ENCODE data around the gene PKP2. TPM values are rescaled to one million over a fixed set of nuclear protein-coding genes. Genes with fewer than 3 reads are reported as not detected.

The PKP2 gene
- total RNA-seq, 2 experiments from 2014 or later, result 0.36 TPM; not detected in 1

- no peaks in the 10 kb centered on the region for H3K36me3 Mint-ChIP-seq
- H3K27ac Mint-ChIP-seq, result no peak overlapping the region
- peaks cover 4% of the 10 kb centered on the region for H3K27me3 Mint-ChIP-seq
- H3K9me3 Mint-ChIP-seq, result no peaks in the 10 kb centered on the region
- no peak for ATAC-seq (ENCODE audit: low read depth)
- no peaks in the 10 kb centered on the region for H3K4me1 Mint-ChIP-seq
- no peak for DNase-seq
- no peak overlapping the region for H3K4me3 Mint-ChIP-seq
- POLR2A ChIA-PET, result no interaction called here
These were observed 62.5 kb downstream of the PKP2 start for GRCh38 chr12:32834122-32834521.

GRCh38 chr12:32828552-32828951 lies 68.0 kb downstream of the PKP2 start:
- POLR2A ChIA-PET, result no interaction called here

GRCh38 chr12:32828120-32828519 lies 68.5 kb downstream of the PKP2 start:
- Mint-ChIP-seq H3K27me3 (peaks cover 6% of the 10 kb centered on the region), H3K27ac (no peak overlapping the region), H3K9me3 (no peaks in the 10 kb centered on the region), H3K4me3 (no peak overlapping the region), H3K4me1 (no peaks in the 10 kb centered on the region), H3K36me3 (no peaks in the 10 kb centered on the region)
- DNase-seq (no peak), ATAC-seq (ENCODE audit: low read depth) (no peak)
- POLR2A ChIA-PET, result no interaction called here

More at GRCh38 chr12:32828552-32828951, 68.0 kb downstream of the PKP2 start:
- ATAC-seq (ENCODE audit: low read depth) (no peak), DNase-seq (no peak)
- Mint-ChIP-seq H3K27me3 (peaks cover 6% of the 10 kb centered on the region), H3K36me3 (no peaks in the 10 kb centered on the region), H3K9me3 (no peaks in the 10 kb centered on the region), H3K4me1 (no peaks in the 10 kb centered on the region), H3K27ac (no peak overlapping the region), H3K4me3 (no peak overlapping the region)

- H3K27ac Mint-ChIP-seq, result no peak overlapping the region
- POLR2A ChIA-PET, result no interaction called here
- H3K9me3 Mint-ChIP-seq, result no peaks in the 10 kb centered on the region
- H3K27me3 Mint-ChIP-seq, result peaks cover 2% of the 10 kb centered on the region
- no peaks in the 10 kb centered on the region for H3K4me1 Mint-ChIP-seq
- H3K4me3 Mint-ChIP-seq, result no peak overlapping the region
- DNase-seq, result no peak
- H3K36me3 Mint-ChIP-seq, result no peaks in the 10 kb centered on the region
- no peak for ATAC-seq (ENCODE audit: low read depth)
These were observed 69.7 kb downstream of the PKP2 start for GRCh38 chr12:32826807-32827412.

GRCh38 chr12:32824596-32824995 lies 72.0 kb downstream of the PKP2 start:
- Mint-ChIP-seq H3K9me3 (no peaks in the 10 kb centered on the region), H3K36me3 (no peaks in the 10 kb centered on the region), H3K27me3 (peaks cover 2% of the 10 kb centered on the region), H3K27ac (no peak overlapping the region), H3K4me3 (no peak overlapping the region), H3K4me1 (no peaks in the 10 kb centered on the region)
- POLR2A ChIA-PET, result no interaction called here
- ATAC-seq (ENCODE audit: low read depth) (no peak), DNase-seq (no peak)

- H3K9me3 Mint-ChIP-seq, result no peaks in the 10 kb centered on the region
- no peak overlapping the region for H3K4me3 Mint-ChIP-seq
- ATAC-seq (ENCODE audit: low read depth) (no peak), DNase-seq (no peak)
- H3K4me1 Mint-ChIP-seq, result no peaks in the 10 kb centered on the region
- H3K27me3 Mint-ChIP-seq, result peaks cover 2% of the 10 kb centered on the region
- H3K27ac Mint-ChIP-seq, result no peak overlapping the region
- no peaks in the 10 kb centered on the region for H3K36me3 Mint-ChIP-seq
- POLR2A ChIA-PET, result no interaction called here
These were observed 74.2 kb downstream of the PKP2 start for GRCh38 chr12:32822344-32822743.

GRCh38 chr12:32821710-32822109 lies 74.9 kb downstream of the PKP2 start:
- no peak overlapping the region for H3K27ac Mint-ChIP-seq
- POLR2A ChIA-PET, result no interaction called here
- peaks cover 2% of the 10 kb centered on the region for H3K27me3 Mint-ChIP-seq
- DNase-seq (no peak), ATAC-seq (ENCODE audit: low read depth) (no peak)
- H3K9me3 Mint-ChIP-seq, result no peaks in the 10 kb centered on the region
- no peaks in the 10 kb centered on the region for H3K4me1 Mint-ChIP-seq
- no peak overlapping the region for H3K4me3 Mint-ChIP-seq
- no peaks in the 10 kb centered on the region for H3K36me3 Mint-ChIP-seq

- DNase-seq (no peak), ATAC-seq (ENCODE audit: low read depth) (no peak)
- H3K36me3 Mint-ChIP-seq, result no peaks in the 10 kb centered on the region
- H3K9me3 Mint-ChIP-seq, result no peaks in the 10 kb centered on the region
- H3K4me1 Mint-ChIP-seq, result no peaks in the 10 kb centered on the region
- POLR2A ChIA-PET, result no interaction called here
- H3K27me3 Mint-ChIP-seq, result peaks cover 2% of the 10 kb centered on the region
- H3K4me3 Mint-ChIP-seq, result no peak overlapping the region
- no peak overlapping the region for H3K27ac Mint-ChIP-seq
These were observed 75.3 kb downstream of the PKP2 start for GRCh38 chr12:32821293-32821692.

- POLR2A ChIA-PET, result no interaction called here
- Mint-ChIP-seq H3K4me1 (no peaks in the 10 kb centered on the region), H3K9me3 (no peaks in the 10 kb centered on the region), H3K36me3 (no peaks in the 10 kb centered on the region), H3K27me3 (peaks cover 4% of the 10 kb centered on the region), H3K27ac (no peak overlapping the region), H3K4me3 (no peak overlapping the region)
- ATAC-seq (ENCODE audit: low read depth) (no peak), DNase-seq (no peak)
These were observed 76.1 kb downstream of the PKP2 start for GRCh38 chr12:32820376-32820931.

GRCh38 chr12:32819424-32819823 lies 77.2 kb downstream of the PKP2 start:
- DNase-seq, result no peak
- Mint-ChIP-seq H3K36me3 (no peaks in the 10 kb centered on the region), H3K4me3 (no peak overlapping the region), H3K4me1 (no peaks in the 10 kb centered on the region), H3K9me3 (no peaks in the 10 kb centered on the region), H3K27me3 (peaks cover 4% of the 10 kb centered on the region), H3K27ac (no peak overlapping the region)
- POLR2A ChIA-PET, result no interaction called here
- ATAC-seq (ENCODE audit: low read depth), result no peak

GRCh38 chr12:32811686-32812392 lies 84.7 kb downstream of the PKP2 start:
- peaks cover 6% of the 10 kb centered on the region for H3K27me3 Mint-ChIP-seq
- H3K36me3 Mint-ChIP-seq, result no peaks in the 10 kb centered on the region
- POLR2A ChIA-PET, result interaction anchor here (0.8 kb wide), 1 partner anchor 435 kb away, joined by 3 read pairs; no protein-coding TSS in a partner anchor
- no peak overlapping the region for H3K4me3 Mint-ChIP-seq
- no peak overlapping the region for H3K27ac Mint-ChIP-seq
- peaks cover 4% of the 10 kb centered on the region for H3K9me3 Mint-ChIP-seq
- DNase-seq, result no peak
- H3K4me1 Mint-ChIP-seq, result no peaks in the 10 kb centered on the region
- no peak for ATAC-seq (ENCODE audit: low read depth)

- H3K36me3 Mint-ChIP-seq, result no peaks in the 10 kb centered on the region
- POLR2A ChIA-PET, result interaction anchor here (0.6 kb wide), 1 partner anchor 1528 kb away, joined by 3 read pairs; no protein-coding TSS in a partner anchor
These were observed 86.7 kb downstream of the PKP2 start for GRCh38 chr12:32809846-32810245.

GRCh38 chr12:32809196-32809595 lies 87.4 kb downstream of the PKP2 start:
- no peak for DNase-seq
- Mint-ChIP-seq H3K36me3 (no peaks in the 10 kb centered on the region), H3K9me3 (peaks cover 7% of the 10 kb centered on the region), H3K4me1 (no peaks in the 10 kb centered on the region), H3K27me3 (peaks cover 3% of the 10 kb centered on the region), H3K27ac (no peak overlapping the region), H3K4me3 (no peak overlapping the region)
- POLR2A ChIA-PET, result no interaction called here
- no peak for ATAC-seq (ENCODE audit: low read depth)

More at GRCh38 chr12:32809846-32810245, 86.7 kb downstream of the PKP2 start:
- Mint-ChIP-seq H3K4me1 (no peaks in the 10 kb centered on the region), H3K27me3 (peaks cover 3% of the 10 kb centered on the region), H3K4me3 (no peak overlapping the region), H3K27ac (no peak overlapping the region), H3K9me3 (peaks cover 7% of the 10 kb centered on the region)
- no peak for ATAC-seq (ENCODE audit: low read depth)
- no peak for DNase-seq

GRCh38 chr12:32804301-32804700 lies 92.3 kb downstream of the PKP2 start:
- DNase-seq, result no peak
- Mint-ChIP-seq H3K36me3 (no peaks in the 10 kb centered on the region), H3K27ac (no peak overlapping the region), H3K4me1 (no peaks in the 10 kb centered on the region), H3K4me3 (no peak overlapping the region), H3K9me3 (peaks cover 7% of the 10 kb centered on the region), H3K27me3 (no peaks in the 10 kb centered on the region)
- POLR2A ChIA-PET, result no interaction called here
- no peak for ATAC-seq (ENCODE audit: low read depth)

All from activated naive CD8-positive, alpha-beta T cell treated with anti-CD3 and anti-CD28 coated beads, Interleukin-2, amount 10 ng/mL, durations not matched to agents 7 days and 5 days (primary cell).